HepG2 (cell line): Measurements from ENCODE around the gene IP6K1. TPM values are rescaled to one million over a fixed set of nuclear protein-coding genes. Genes with fewer than 3 reads are reported as not detected.

ENCODE experiments used
- ATAC-seq: fragments of 200-7000 bp; cut with Tn5 transposase; 3 replicates; pipeline ENCODE4 v1.9.1; 2020; ENCODE audit warnings: mild to moderate bottlenecking, moderate library complexity
- BruUV-seq: library from RNA; stranded (reverse); fragments of 400-500 nt; replicated peaks from 2 replicates; lab custom pipeline; 2021; lab: Mats Ljungman, UMichigan
- CTCF ChIA-PET: fragments of 300-600 bp; formaldehyde crosslinking; extraction: SDS; loops from one replicate; lab custom pipeline; 2021; ENCODE audit warnings: low total read pairs, inconsistent platforms, low intra/inter-chr PET ratio; lab: Yijun Ruan, JAX
- POLR2A ChIA-PET: fragments of 350-600 bp; sonication (Branson Sonifier 250); formaldehyde crosslinking; loops from one replicate; lab custom pipeline; 2020; ENCODE audit warnings: antibody characterized with exemption, inconsistent platforms; lab: Yijun Ruan, JAX
- DNase-seq: peaks from one replicate; pipeline ENCODE4 v3.0.0-alpha.2; 2015; ENCODE audit warnings: low spot score
- FAIRE-seq: peaks from 3 replicates; lab custom pipeline; 2011; peaks lifted over from hg19 to GRCh38; lab: Jason Lieb, UNC
- H2AFZ ChIP-seq: one replicate; pipeline ENCODE4 v1.6.1; 2011; ENCODE audit warnings: low read length, inconsistent platforms
- H3K27ac ChIP-seq: fragments of 300-600 bp; 3 replicates; pipeline ENCODE4 v1.8.0; 2011; ENCODE audit warnings: mixed run types, mild to moderate bottlenecking, mixed read lengths, low read length, inconsistent platforms; ENCODE audit not compliant: insufficient read depth; ENCODE audit errors: extremely low read length
- H3K27me3 ChIP-seq, 2 experiments: fragments of 200-600 bp in 1 of 2; 2 replicates in 1 of 2; 3 replicates in 1 of 2; pipeline versions ENCODE4 v1.6.0 to v1.8.0; 2011; ENCODE audit warnings: low read length in 2 of 2, mild to moderate bottlenecking in 2 of 2, moderate library complexity in 2 of 2, inconsistent platforms in 1 of 2; ENCODE audit not compliant: insufficient read depth in 2 of 2, control insufficient read depth in 1 of 2
- H3K36me3 ChIP-seq, 2 experiments: fragments of 200-600 bp in 1 of 2; replicated peaks in 1 of 2; 2 replicates in 1 of 2; 3 replicates in 1 of 2; pipeline versions ENCODE4 v1.5.1 to v1.8.0; 2011; ENCODE audit warnings: low read length in 2 of 2, inconsistent platforms in 1 of 2; ENCODE audit not compliant: insufficient read depth in 2 of 2, control insufficient read depth in 1 of 2
- H3K4me1 ChIP-seq: 2 replicates; pipeline ENCODE4 v1.5.1; 2012; ENCODE audit warnings: low read length, inconsistent platforms; ENCODE audit not compliant: insufficient read depth
- H3K4me2 ChIP-seq: 2 replicates; pipeline ENCODE4 v1.6.0; 2011; ENCODE audit warnings: low read depth, low read length, inconsistent platforms
- H3K4me3 ChIP-seq, 3 experiments: fragments of 200-600 bp in 1 of 3; sonication (generic), shearing (Covaris generic) in 1 of 3; replicated peaks in 1 of 3; 2 replicates each; pipeline ENCODE4 v1.5.1; 2011 to 2016; ENCODE audit warnings: low read length in 3 of 3, inconsistent platforms in 2 of 3, low read depth in 2 of 3, mild to moderate bottlenecking in 2 of 3, control low read depth in 1 of 3, mixed read lengths in 1 of 3; ENCODE audit not compliant: insufficient read depth in 1 of 3
- H3K79me2 ChIP-seq: one replicate; pipeline ENCODE4 v1.6.1; 2011; ENCODE audit warnings: low read length, inconsistent platforms; ENCODE audit not compliant: insufficient read depth
- H3K9ac ChIP-seq: 2 replicates; pipeline ENCODE4 v1.6.0; 2011; ENCODE audit warnings: mild to moderate bottlenecking, low read depth, low read length, inconsistent platforms; ENCODE audit not compliant: insufficient read depth
- H3K9me3 ChIP-seq: 2 replicates; pipeline ENCODE4 v1.5.1; 2012; ENCODE audit warnings: mild to moderate bottlenecking, low read length
- H4K20me1 ChIP-seq: 2 replicates; pipeline ENCODE4 v1.6.0; 2011; ENCODE audit warnings: inconsistent platforms, mild to moderate bottlenecking, low read length, moderate library complexity; ENCODE audit not compliant: insufficient read depth
- AGO2 ChIP-seq: fragments of 200-400 bp; formaldehyde crosslinking; optimal IDR thresholded peaks from 2 replicates; pipeline ENCODE3; 2017; ENCODE audit warnings: mild to moderate bottlenecking, low read depth, low read length, moderate library complexity
- AKAP8 ChIP-seq: sonication (generic); formaldehyde crosslinking; IDR thresholded peaks from 2 replicates; pipeline ENCODE4 v1.5.1; 2020; ENCODE audit warnings: mild to moderate bottlenecking, missing genetic modification reagents
- HNRNPL ChIP-seq: fragments of 200-400 bp; formaldehyde crosslinking; IDR thresholded peaks from 2 replicates; pipeline ENCODE4 v1.6.1; 2017; ENCODE audit warnings: mild to moderate bottlenecking, low read depth, low read length
- NFYB ChIP-seq: sonication (generic); formaldehyde crosslinking; IDR thresholded peaks from 2 replicates; pipeline ENCODE4 v1.4.0; 2020; ENCODE audit warnings: missing genetic modification reagents
- PCBP1 ChIP-seq: fragments of 200-400 bp; formaldehyde crosslinking; IDR thresholded peaks from 2 replicates; pipeline ENCODE4 v1.6.1; 2017; ENCODE audit warnings: mild to moderate bottlenecking, low read depth, low read length, borderline replicate concordance
- POLR2A ChIP-seq, 2 experiments: IDR thresholded peaks; 2 replicates each; pipeline ENCODE4 v1.6.1; 2011; ENCODE audit warnings: low read depth in 2 of 2, low read length in 2 of 2, mild to moderate bottlenecking in 1 of 2, moderate library complexity in 1 of 2; ENCODE audit not compliant: insufficient read depth in 1 of 2
- RAD21 ChIP-seq: fragments of 450-650 bp; formaldehyde crosslinking; IDR thresholded peaks from 2 replicates; pipeline ENCODE4 v1.5.0; 2020; ENCODE audit warnings: mild to moderate bottlenecking
- RBFOX2 ChIP-seq: fragments of 200-400 bp; formaldehyde crosslinking; IDR thresholded peaks from 2 replicates; pipeline ENCODE4 v1.6.1; 2017; ENCODE audit warnings: low read depth, mild to moderate bottlenecking, low read length
- RBM22 ChIP-seq: fragments of 200-400 bp; formaldehyde crosslinking; optimal IDR thresholded peaks from 2 replicates; pipeline ENCODE3; 2017; ENCODE audit warnings: mild to moderate bottlenecking, low read length, moderate library complexity
- RNF2 ChIP-seq: fragments of 450-650 bp; conservative IDR thresholded peaks from 2 replicates; pipeline ENCODE4 v1.6.1; 2016; ENCODE audit warnings: low read depth
- SNAPC2 ChIP-seq: sonication (generic); formaldehyde crosslinking; IDR thresholded peaks from 2 replicates; pipeline ENCODE4 v1.8.1; 2022; ENCODE audit warnings: mild to moderate bottlenecking, missing genetic modification reagents
- ZFP36L1 ChIP-seq: sonication (generic); formaldehyde crosslinking; IDR thresholded peaks from 2 replicates; pipeline ENCODE4 v1.8.0; 2022; ENCODE audit warnings: mild to moderate bottlenecking, missing genetic modification reagents, moderate library complexity
- ZFYVE20 ChIP-seq: sonication (generic); formaldehyde crosslinking; IDR thresholded peaks from 2 replicates; pipeline ENCODE4 v1.8.0; 2023; ENCODE audit warnings: low read depth, mild to moderate bottlenecking, moderate library complexity, missing genetic modification reagents, borderline replicate concordance
- ZNF326 ChIP-seq: sonication (generic); formaldehyde crosslinking; IDR thresholded peaks from 2 replicates; pipeline ENCODE4 v1.4.0; 2020; ENCODE audit warnings: missing genetic modification reagents, borderline replicate concordance
- ZNF678 ChIP-seq: sonication (generic); formaldehyde crosslinking; IDR thresholded peaks from 2 replicates; pipeline ENCODE4 v1.4.0; 2020; ENCODE audit warnings: mild to moderate bottlenecking, missing genetic modification reagents
- WGBS: methylation state at CpG from one replicate; pipeline ENCODE4 v1.1.6; 2017; ENCODE audit warnings: low lambda C conversion rate; 5-methylcytosine and 5-hydroxymethylcytosine counted together
- in situ Hi-C: cut with HindIII; loops from 2 replicates; pipeline ENCODE4 v1.10.0; 2017; ENCODE audit warnings: low pct_unique_long_range_greater_than_20kb; ENCODE audit not compliant: extremely low pct_ligation_motif_present
- intact Hi-C: fragments of 100-400 bp; cut with micrococcal nuclease; formaldehyde crosslinking; loops from one replicate; pipeline ENCODE4 v1.10.0; 2022; ENCODE audit not compliant: unreplicated experiment
- polyA plus RNA-seq, 8 experiments: library from polyadenylated mRNA; depleted of rRNA in 3 of 8; stranded (reverse) in 7 of 8; unstranded in 1 of 8; fragments of >200 nt; fragmentation: Illumina TruSeq in 4 of 8; extraction: Trizol in 4 of 8; gene quantifications; 2 replicates each; pipeline versions ENCODE4 v1.2.1 to v1.2.3, GENCODE V29; 2011 to 2016; ENCODE audit warnings: low read depth in 4 of 8, missing spikeins in 1 of 8, mixed read lengths in 1 of 8; ENCODE audit not compliant: insufficient read depth in 1 of 8
- total RNA-seq, 5 experiments: library from RNA; depleted of rRNA; stranded (reverse); fragments of >200 nt; fragmentation: Illumina TruSeq; extraction: Trizol; gene quantifications; 2 replicates each; pipeline ENCODE4 v1.2.3, GENCODE V29; 2016; ENCODE audit warnings: low read depth in 1 of 5
- TF ChIP-seq, protein P1 (sequence below): IDR thresholded peaks from 2 replicates; pipeline ENCODE4 v1.4.0; 2020; ENCODE audit warnings: mild to moderate bottlenecking, missing genetic modification reagents
- TF ChIP-seq, protein P2 (sequence below): sonication (generic); formaldehyde crosslinking; IDR thresholded peaks from 2 replicates; pipeline ENCODE4 v1.4.0; 2020; ENCODE audit warnings: missing genetic modification reagents
- TF ChIP-seq, protein P3 (sequence below): sonication (generic); formaldehyde crosslinking; IDR thresholded peaks from 2 replicates; pipeline ENCODE4 v1.5.1; 2020; ENCODE audit warnings: missing genetic modification reagents, mild to moderate bottlenecking, borderline replicate concordance

Gene IP6K1
- total and polyA plus RNA-seq, 2 of the 13 experiments (the other 11 are each of a cell fraction or from before 2014, with no cell fraction given) = 17.7 to 29.7 TPM

DNA sequence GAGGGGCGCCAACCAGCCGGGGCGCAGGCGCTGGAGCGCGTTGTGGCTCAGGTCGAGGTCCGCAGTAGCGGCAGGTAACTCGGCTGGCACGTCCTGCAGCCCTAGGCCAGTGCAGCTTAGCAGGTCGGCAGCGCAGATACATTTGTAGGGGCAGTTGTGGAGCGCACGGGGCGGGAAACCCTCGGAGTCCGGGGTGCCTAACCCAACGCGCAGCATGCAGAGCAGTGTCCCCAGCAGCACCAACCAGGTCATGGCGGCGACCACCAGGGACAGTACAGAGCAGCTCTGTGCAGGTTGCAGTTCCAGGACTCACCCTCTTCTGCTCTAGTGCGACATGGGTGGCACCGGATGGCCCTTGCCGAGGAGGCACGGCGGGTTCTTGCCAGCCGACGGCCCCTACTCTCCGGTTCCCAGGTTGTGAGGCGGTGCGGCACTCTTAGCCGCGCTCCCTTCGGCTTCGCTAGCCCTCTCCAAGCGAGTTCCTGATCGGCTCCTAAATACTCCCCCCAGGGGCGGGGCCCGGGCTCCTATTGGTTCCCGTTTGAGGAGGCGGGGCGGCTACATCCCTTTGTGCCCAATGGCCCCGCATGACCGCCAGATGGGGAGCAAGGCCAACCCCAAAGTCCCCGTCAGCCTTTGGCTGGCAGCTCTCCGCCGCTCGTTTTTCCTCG lies 67.0 kb downstream of the IP6K1 start, which contains the start of gene AMIGO3:
TSS of gene AMIGO3 (minus strand) at position 471 of the 671 bp plus-strand sequence. CDS start at position 252, 219 bp downstream.
- Histone ChIP-seq H2AFZ (no peak within 1 kb of the TSS), H3K4me2 (no peak within 1 kb of the TSS), H4K20me1 (no peaks in the 10 kb centered on the region), H3K36me3 (peaks cover 16 to 19% of the 10 kb centered on the region in 2 experiments; a peak in 4 of 5 replicates), H3K9ac (no peak within 1 kb of the TSS), H3K4me1 (peaks cover 10% of the 10 kb centered on the region), H3K4me3 (no peak within 1 kb of the TSS), H3K79me2 (peaks cover 13% of the 10 kb centered on the region), H3K9me3 (no peaks in the 10 kb centered on the region), H3K27ac (no peak within 1 kb of the TSS), H3K27me3 (no peaks in the 10 kb centered on the region)
- DNase-seq = no peak
- ATAC-seq = peak; percentile 9
- in situ Hi-C loops (no loop called here), intact Hi-C loops (no loop called here)
- WGBS = 97% methylated on average over 47 of the region's 50 CpGs
- ChIA-PET POLR2A (no interaction called here), CTCF (no interaction called here)
- FAIRE-seq = no peak
- BruUV-seq = no TSS peak
- TF ChIP-seq RBM22 = peak; percentile 69
- TF ChIP-seq, protein P1, sequence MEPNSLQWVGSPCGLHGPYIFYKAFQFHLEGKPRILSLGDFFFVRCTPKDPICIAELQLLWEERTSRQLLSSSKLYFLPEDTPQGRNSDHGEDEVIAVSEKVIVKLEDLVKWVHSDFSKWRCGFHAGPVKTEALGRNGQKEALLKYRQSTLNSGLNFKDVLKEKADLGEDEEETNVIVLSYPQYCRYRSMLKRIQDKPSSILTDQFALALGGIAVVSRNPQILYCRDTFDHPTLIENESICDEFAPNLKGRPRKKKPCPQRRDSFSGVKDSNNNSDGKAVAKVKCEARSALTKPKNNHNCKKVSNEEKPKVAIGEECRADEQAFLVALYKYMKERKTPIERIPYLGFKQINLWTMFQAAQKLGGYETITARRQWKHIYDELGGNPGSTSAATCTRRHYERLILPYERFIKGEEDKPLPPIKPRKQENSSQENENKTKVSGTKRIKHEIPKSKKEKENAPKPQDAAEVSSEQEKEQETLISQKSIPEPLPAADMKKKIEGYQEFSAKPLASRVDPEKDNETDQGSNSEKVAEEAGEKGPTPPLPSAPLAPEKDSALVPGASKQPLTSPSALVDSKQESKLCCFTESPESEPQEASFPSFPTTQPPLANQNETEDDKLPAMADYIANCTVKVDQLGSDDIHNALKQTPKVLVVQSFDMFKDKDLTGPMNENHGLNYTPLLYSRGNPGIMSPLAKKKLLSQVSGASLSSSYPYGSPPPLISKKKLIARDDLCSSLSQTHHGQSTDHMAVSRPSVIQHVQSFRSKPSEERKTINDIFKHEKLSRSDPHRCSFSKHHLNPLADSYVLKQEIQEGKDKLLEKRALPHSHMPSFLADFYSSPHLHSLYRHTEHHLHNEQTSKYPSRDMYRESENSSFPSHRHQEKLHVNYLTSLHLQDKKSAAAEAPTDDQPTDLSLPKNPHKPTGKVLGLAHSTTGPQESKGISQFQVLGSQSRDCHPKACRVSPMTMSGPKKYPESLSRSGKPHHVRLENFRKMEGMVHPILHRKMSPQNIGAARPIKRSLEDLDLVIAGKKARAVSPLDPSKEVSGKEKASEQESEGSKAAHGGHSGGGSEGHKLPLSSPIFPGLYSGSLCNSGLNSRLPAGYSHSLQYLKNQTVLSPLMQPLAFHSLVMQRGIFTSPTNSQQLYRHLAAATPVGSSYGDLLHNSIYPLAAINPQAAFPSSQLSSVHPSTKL = no peak
- TF ChIP-seq, protein P2, sequence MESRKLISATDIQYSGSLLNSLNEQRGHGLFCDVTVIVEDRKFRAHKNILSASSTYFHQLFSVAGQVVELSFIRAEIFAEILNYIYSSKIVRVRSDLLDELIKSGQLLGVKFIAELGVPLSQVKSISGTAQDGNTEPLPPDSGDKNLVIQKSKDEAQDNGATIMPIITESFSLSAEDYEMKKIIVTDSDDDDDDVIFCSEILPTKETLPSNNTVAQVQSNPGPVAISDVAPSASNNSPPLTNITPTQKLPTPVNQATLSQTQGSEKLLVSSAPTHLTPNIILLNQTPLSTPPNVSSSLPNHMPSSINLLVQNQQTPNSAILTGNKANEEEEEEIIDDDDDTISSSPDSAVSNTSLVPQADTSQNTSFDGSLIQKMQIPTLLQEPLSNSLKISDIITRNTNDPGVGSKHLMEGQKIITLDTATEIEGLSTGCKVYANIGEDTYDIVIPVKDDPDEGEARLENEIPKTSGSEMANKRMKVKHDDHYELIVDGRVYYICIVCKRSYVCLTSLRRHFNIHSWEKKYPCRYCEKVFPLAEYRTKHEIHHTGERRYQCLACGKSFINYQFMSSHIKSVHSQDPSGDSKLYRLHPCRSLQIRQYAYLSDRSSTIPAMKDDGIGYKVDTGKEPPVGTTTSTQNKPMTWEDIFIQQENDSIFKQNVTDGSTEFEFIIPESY (CRISPR knock-in tag) = peak; percentile 28; the same call in 1 of the 2 replicates
- TF ChIP-seq ZNF678 (CRISPR knock-in tag) = no peak
- TF ChIP-seq ZFYVE20 = no peak
- 0 out of 2 replicates have a peak, but pooled peaks have one; percentile 28 for TF ChIP-seq PCBP1
- peak; percentile 51; the same call in 1 of the 2 replicates for TF ChIP-seq RBFOX2
- peak; percentile 86 for TF ChIP-seq AGO2
- TF ChIP-seq, protein P3, sequence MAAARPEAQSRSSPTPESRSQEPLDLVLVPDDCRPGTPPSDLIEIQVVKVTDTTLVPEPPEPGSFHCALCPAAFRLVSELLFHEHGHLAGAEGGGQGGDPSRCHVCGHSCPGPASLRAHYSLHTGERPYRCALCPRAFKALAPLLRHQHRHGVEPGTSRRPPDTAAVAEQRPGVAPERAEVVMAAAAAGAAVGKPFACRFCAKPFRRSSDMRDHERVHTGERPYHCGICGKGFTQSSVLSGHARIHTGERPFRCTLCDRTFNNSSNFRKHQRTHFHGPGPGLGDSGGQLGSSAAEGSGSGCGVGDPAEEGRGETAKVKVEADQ (CRISPR knock-in tag) = no peak
- TF ChIP-seq ZFP36L1 (CRISPR knock-in tag) = no peak
- TF ChIP-seq RNF2 = no peak
- peak in 1 of 2 experiments; percentile 40; a peak in 1 of 4 replicates for TF ChIP-seq POLR2A (IDR thresholded peaks at IDR 0.05; ENCODE audit: insufficient read depth in 1 of 2, low read depth in 2 of 2, low read length in 2 of 2)
- TF ChIP-seq RAD21 = peak; percentile 25; the same call in 1 of the 2 replicates
- peak; percentile 51; the same call in 1 of the 2 replicates for TF ChIP-seq AKAP8 (CRISPR knock-in tag)
- TF ChIP-seq NFYB (CRISPR knock-in tag) = 0 out of 2 replicates have a peak, but pooled peaks have one; percentile 24
- TF ChIP-seq SNAPC2 (CRISPR knock-in tag) = no peak
- TF ChIP-seq ZNF326 (CRISPR knock-in tag) = 0 out of 2 replicates have a peak, but pooled peaks have one; percentile 41
- TF ChIP-seq HNRNPL = 0 out of 2 replicates have a peak, but pooled peaks have one; percentile 32
